K562 (cell line): ENCODE measurements around the gene OR4C11.

ENCODE experiments used
- ARID4B ChIP-seq: sonication (generic); formaldehyde crosslinking; IDR thresholded peaks from 2 replicates; pipeline ENCODE4 v1.8.0; 2022; ENCODE audit warnings: mild to moderate bottlenecking, missing genetic modification reagents
- ATF1 ChIP-seq, 2 experiments: fragments of 450-650 bp in 1 of 2; IDR thresholded peaks; 2 replicates each; pipeline ENCODE4 v1.6.1; 2016; ENCODE audit warnings: missing compliant biosample characterization in 1 of 2, missing genetic modification characterization in 1 of 2
- BHLHE40 ChIP-seq: IDR thresholded peaks from 2 replicates; pipeline ENCODE4 v1.6.1; 2011; ENCODE audit warnings: low read length, improper control_type of control experiment
- CUX1 ChIP-seq: fragments of 200-800 bp; sonication (Bioruptor generic); IDR thresholded peaks from 2 replicates; pipeline ENCODE4 v1.6.1; 2016; ENCODE audit warnings: missing genetic modification characterization, missing compliant biosample characterization
- FOXJ3 ChIP-seq: sonication (generic); formaldehyde crosslinking; IDR thresholded peaks from 2 replicates; pipeline ENCODE4 v1.4.0; 2020; ENCODE audit warnings: mild to moderate bottlenecking, missing genetic modification reagents
- KLF1 ChIP-seq: fragments of 450-650 bp; IDR thresholded peaks from 2 replicates; pipeline ENCODE4 v1.6.1; 2016; ENCODE audit warnings: missing genetic modification characterization, missing compliant biosample characterization
- POLR2A ChIP-seq: fragments of 450-650 bp; conservative IDR thresholded peaks from 2 replicates; pipeline ENCODE4 v1.6.1; 2016
- SIN3A ChIP-seq, 2 experiments: fragments of 150-350 bp in 1 of 2; IDR thresholded peaks; 2 replicates each; pipeline ENCODE4 v1.6.1; 2011 to 2016; ENCODE audit warnings: borderline replicate concordance in 2 of 2, low read depth in 2 of 2, low read length in 2 of 2, mild to moderate bottlenecking in 2 of 2, moderate library complexity in 2 of 2; ENCODE audit not compliant: control insufficient read depth in 1 of 2
- STAG1 ChIP-seq: sonication (generic); formaldehyde crosslinking; IDR thresholded peaks from 2 replicates; pipeline ENCODE4 v1.5.0; 2020; ENCODE audit warnings: missing genetic modification reagents, borderline replicate concordance
- TAF15 ChIP-seq: fragments of 200-400 bp; formaldehyde crosslinking; IDR thresholded peaks from 2 replicates; pipeline ENCODE4 v1.6.1; 2017; ENCODE audit warnings: mild to moderate bottlenecking, low read depth, low read length, moderate library complexity
- ZC3H4 ChIP-seq: sonication (generic); formaldehyde crosslinking; IDR thresholded peaks from 2 replicates; pipeline ENCODE4 v1.9.0; 2021; ENCODE audit warnings: missing genetic modification reagents, borderline replicate concordance
- ZNF224 ChIP-seq: sonication (generic); formaldehyde crosslinking; IDR thresholded peaks from 2 replicates; pipeline ENCODE4 v1.8.0; 2022; ENCODE audit warnings: mild to moderate bottlenecking, missing genetic modification reagents
- TF ChIP-seq, protein P1 (sequence below): fragments of 450-650 bp; IDR thresholded peaks from 2 replicates; pipeline ENCODE4 v1.6.1; 2016

- no peak for TF ChIP-seq FOXJ3 (CRISPR knock-in tag)
- no peak for TF ChIP-seq STAG1 (CRISPR knock-in tag)
- TF ChIP-seq, protein P1, sequence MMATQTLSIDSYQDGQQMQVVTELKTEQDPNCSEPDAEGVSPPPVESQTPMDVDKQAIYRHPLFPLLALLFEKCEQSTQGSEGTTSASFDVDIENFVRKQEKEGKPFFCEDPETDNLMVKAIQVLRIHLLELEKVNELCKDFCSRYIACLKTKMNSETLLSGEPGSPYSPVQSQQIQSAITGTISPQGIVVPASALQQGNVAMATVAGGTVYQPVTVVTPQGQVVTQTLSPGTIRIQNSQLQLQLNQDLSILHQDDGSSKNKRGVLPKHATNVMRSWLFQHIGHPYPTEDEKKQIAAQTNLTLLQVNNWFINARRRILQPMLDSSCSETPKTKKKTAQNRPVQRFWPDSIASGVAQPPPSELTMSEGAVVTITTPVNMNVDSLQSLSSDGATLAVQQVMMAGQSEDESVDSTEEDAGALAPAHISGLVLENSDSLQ, result no peak
- no peak for TF ChIP-seq ZNF224
- TF ChIP-seq TAF15, result no peak
- TF ChIP-seq CUX1, result no peak
- no peak for TF ChIP-seq POLR2A
- TF ChIP-seq BHLHE40, result no peak
- no peak for TF ChIP-seq ATF1 (CRISPR knock-in tag; IDR thresholded peaks at IDR 0.05)
- TF ChIP-seq ATF1 (tag; IDR thresholded peaks at IDR 0.05), result no peak
- no peak for TF ChIP-seq ZC3H4 (CRISPR knock-in tag)
- TF ChIP-seq SIN3A (IDR thresholded peaks at IDR 0.05; ENCODE audit: borderline replicate concordance in 2 of 2, control insufficient read depth in 1 of 2, low read depth in 2 of 2, low read length in 2 of 2), result no peak
- no peak for TF ChIP-seq ARID4B
- TF ChIP-seq KLF1 (tag), result no peak
Measured at GRCh38 chr11:55634813-55635212, 27.4 kb upstream of the OR4C11 start, which contains the start of gene OR4P4.
